GM12872 (cell line): ENCODE data around the gene GSTA5.
A peak's percentile ranks its signal among the peaks of the same experiment; 100 is the strongest.
"Not testable (repeated sequence)": the region's sequence is repeated elsewhere in the genome, so short reads cannot be mapped to it uniquely, and the experiment has no call there.

ENCODE experiments used
- CTCF ChIP-seq: IDR thresholded peaks from 3 replicates; pipeline ENCODE4 v1.5.1; 2011; ENCODE audit warnings: low read depth, mild to moderate bottlenecking, low read length, moderate library complexity; ENCODE audit not compliant: insufficient read depth

The GSTA5 gene

GRCh38 chr6:52815167-52816092 lies 25.2 kb downstream of the GSTA5 start:
- peak; percentile 79 for TF ChIP-seq CTCF

DNA sequence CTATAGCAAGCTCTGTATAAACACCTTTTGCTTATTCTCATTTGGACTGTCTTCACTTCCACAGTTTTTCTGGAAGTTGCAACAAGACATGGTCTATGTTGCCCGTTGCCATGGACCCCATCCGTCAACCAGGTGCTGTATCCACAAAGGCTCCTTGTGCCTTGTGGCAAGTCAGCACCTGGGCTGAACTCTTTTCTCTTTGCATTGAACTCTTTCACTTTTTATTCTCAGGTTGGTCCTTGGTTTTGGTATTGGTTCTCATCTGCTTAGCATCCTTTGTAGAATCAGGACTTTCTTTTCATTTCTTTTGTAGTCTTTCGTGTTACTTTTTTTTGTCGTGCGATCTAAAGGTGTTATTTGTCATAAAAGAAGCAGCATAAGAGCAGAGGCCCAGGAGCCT lies 32.0 kb downstream of the GSTA5 start:
- no peak for TF ChIP-seq CTCF

DNA sequence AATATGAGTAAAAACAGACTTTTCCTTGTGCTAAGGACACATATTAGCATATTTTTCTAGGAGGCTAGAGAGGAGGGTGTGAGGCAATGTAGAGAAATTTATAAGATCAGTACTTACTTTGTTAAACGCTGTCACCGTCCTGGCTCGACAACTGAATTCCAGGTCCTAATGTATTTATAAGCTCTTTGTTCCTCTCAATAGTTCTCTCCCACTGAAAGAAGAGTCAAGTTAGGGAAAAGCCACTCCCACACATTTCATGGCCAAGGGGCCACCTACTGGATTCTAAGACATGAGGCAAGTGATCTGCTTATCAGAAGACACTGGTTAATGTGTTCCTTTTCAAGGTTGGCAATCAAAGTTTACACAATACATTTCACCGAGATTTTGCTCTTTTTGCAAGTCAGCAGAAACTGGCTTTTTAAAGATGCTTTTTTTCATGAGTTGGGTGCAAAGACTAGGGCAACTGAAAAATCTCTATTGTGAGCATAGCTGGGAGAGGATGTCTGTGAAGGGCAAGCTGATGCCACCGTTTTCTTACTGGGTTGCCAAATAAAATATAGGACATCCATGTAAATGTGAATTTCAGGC lies 36.9 kb downstream of the GSTA5 start, which contains the start of gene GSTA1:
Gene GSTA1 (minus strand): TSS at position 149 of the 588 bp plus-strand sequence. CDS start 4,549 bp downstream, outside the sequence.
- TF ChIP-seq CTCF, result not testable (repeated sequence)

- TF ChIP-seq CTCF, result no peak
Measured at GRCh38 chr6:52802806-52803205, 37.8 kb downstream of the GSTA5 start.

- TF ChIP-seq CTCF, result no peak
Measured at GRCh38 chr6:52801188-52801841, 39.3 kb downstream of the GSTA5 start.

DNA sequence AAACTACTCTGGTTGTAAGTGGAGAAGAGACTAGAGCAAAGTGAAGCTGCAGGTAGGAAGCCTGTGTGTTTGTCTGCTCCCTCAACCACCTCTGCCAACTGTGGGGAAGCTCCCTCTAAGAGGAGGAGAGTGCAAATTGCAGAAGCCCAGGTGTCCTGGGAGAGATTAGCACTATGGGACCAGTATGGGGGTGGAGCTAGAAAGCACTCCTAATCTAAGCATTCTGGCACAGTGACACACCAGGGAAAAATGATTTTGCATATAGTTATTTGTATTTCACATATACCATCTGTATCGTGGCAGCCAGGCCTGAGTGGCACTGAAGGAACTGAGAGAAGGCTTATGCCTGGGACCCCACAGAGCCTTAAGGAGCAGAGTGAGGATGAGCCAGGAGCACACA lies 49.8 kb downstream of the GSTA5 start:
- no peak for TF ChIP-seq CTCF

DNA sequence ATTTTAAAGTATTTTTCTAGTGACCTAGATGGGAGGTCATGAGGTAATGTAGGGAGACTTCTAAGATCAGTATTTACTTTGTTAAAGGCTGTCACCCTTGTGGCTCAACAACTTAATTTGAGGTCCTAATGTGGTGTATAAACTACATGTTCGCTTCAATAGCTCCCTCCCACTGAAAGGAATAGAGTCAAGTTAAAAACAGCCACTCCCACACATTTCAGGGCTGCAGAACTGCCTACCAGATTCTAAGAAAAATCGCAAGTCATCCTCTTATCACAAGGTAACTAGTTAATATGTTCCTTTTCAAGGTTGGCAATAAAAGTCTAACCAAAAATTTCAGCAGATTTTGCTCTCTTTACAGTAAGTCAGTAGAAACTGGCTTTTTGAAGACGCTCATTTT lies 52.1 kb downstream of the GSTA5 start:
- no peak for TF ChIP-seq CTCF
